ENCODE measurements around the gene KIF5A.
"Not testable (repeated sequence)": the region's sequence is repeated elsewhere in the genome, so short reads cannot be mapped to it uniquely, and the experiment has no call there.

Gene KIF5A

GRCh38 chr12:57549909-57550640, at the start of gene KIF5A:
Gene KIF5A (plus strand): TSS chr12:57550044. CDS start chr12:57550272, 228 bp downstream.
- DNase-seq: no peak
- in situ Hi-C loops (cut with MboI; ENCODE audit: low pct_unique_long_range_greater_than_20kb, low sequenced_read_pairs): no loop called here

- in situ Hi-C loops (cut with MboI; ENCODE audit: low pct_unique_long_range_greater_than_20kb, low sequenced_read_pairs): no loop called here
Measured at GRCh38 chr12:57500213-57500612, 49.6 kb upstream of the KIF5A start.

GRCh38 chr12:57502311-57502969, 47.4 kb upstream of the KIF5A start:
- DNase-seq; in situ Hi-C loops (cut with MboI; ENCODE audit: low pct_unique_long_range_greater_than_20kb, low sequenced_read_pairs): not testable (repeated sequence)

More at GRCh38 chr12:57500213-57500612, 49.6 kb upstream of the KIF5A start:
- DNase-seq: no peak

- in situ Hi-C loops (cut with MboI; ENCODE audit: low pct_unique_long_range_greater_than_20kb, low sequenced_read_pairs): not testable (repeated sequence)
Measured at GRCh38 chr12:57506541-57506940, 43.3 kb upstream of the KIF5A start.

GRCh38 chr12:57507796-57508195, 42.0 kb upstream of the KIF5A start:
- in situ Hi-C loops (cut with MboI; ENCODE audit: low pct_unique_long_range_greater_than_20kb, low sequenced_read_pairs); DNase-seq: not testable (repeated sequence)

More at GRCh38 chr12:57506541-57506940, 43.3 kb upstream of the KIF5A start:
- not testable (repeated sequence) for DNase-seq

- in situ Hi-C loops (cut with MboI; ENCODE audit: low pct_unique_long_range_greater_than_20kb, low sequenced_read_pairs): no loop called here
- DNase-seq: no peak
Measured at GRCh38 chr12:57511161-57511560, 38.7 kb upstream of the KIF5A start.

- in situ Hi-C loops (cut with MboI; ENCODE audit: low pct_unique_long_range_greater_than_20kb, low sequenced_read_pairs): no loop called here
- no peak for DNase-seq
Measured at GRCh38 chr12:57511588-57512325, 38.1 kb upstream of the KIF5A start.

GRCh38 chr12:57512665-57513064, 37.2 kb upstream of the KIF5A start:
- no peak for DNase-seq
- in situ Hi-C loops (cut with MboI; ENCODE audit: low pct_unique_long_range_greater_than_20kb, low sequenced_read_pairs): no loop called here

GRCh38 chr12:57513266-57513665, 36.6 kb upstream of the KIF5A start:
- in situ Hi-C loops (cut with MboI; ENCODE audit: low pct_unique_long_range_greater_than_20kb, low sequenced_read_pairs): no loop called here
- no peak for DNase-seq

GRCh38 chr12:57513677-57514076, 36.2 kb upstream of the KIF5A start:
- DNase-seq; in situ Hi-C loops (cut with MboI; ENCODE audit: low pct_unique_long_range_greater_than_20kb, low sequenced_read_pairs): not testable (repeated sequence)

GRCh38 chr12:57514246-57514645, 35.6 kb upstream of the KIF5A start:
- in situ Hi-C loops (cut with MboI; ENCODE audit: low pct_unique_long_range_greater_than_20kb, low sequenced_read_pairs); DNase-seq: not testable (repeated sequence)

- DNase-seq: no peak
- in situ Hi-C loops (cut with MboI; ENCODE audit: low pct_unique_long_range_greater_than_20kb, low sequenced_read_pairs): no loop called here
Measured at GRCh38 chr12:57514720-57515407, 35.0 kb upstream of the KIF5A start.

- no peak for DNase-seq
- in situ Hi-C loops (cut with MboI; ENCODE audit: low pct_unique_long_range_greater_than_20kb, low sequenced_read_pairs): no loop called here
Measured at GRCh38 chr12:57515408-57515933, 34.4 kb upstream of the KIF5A start.

GRCh38 chr12:57515934-57516541, 33.8 kb upstream of the KIF5A start:
- DNase-seq: no peak
- in situ Hi-C loops (cut with MboI; ENCODE audit: low pct_unique_long_range_greater_than_20kb, low sequenced_read_pairs): no loop called here

GRCh38 chr12:57516617-57517153, 33.2 kb upstream of the KIF5A start:
- DNase-seq: no peak
- in situ Hi-C loops (cut with MboI; ENCODE audit: low pct_unique_long_range_greater_than_20kb, low sequenced_read_pairs): no loop called here

- DNase-seq: no peak
- in situ Hi-C loops (cut with MboI; ENCODE audit: low pct_unique_long_range_greater_than_20kb, low sequenced_read_pairs): no loop called here
Measured at GRCh38 chr12:57517187-57517586, 32.7 kb upstream of the KIF5A start.

- in situ Hi-C loops (cut with MboI; ENCODE audit: low pct_unique_long_range_greater_than_20kb, low sequenced_read_pairs); DNase-seq: not testable (repeated sequence)
Measured at GRCh38 chr12:57517718-57518117, 32.1 kb upstream of the KIF5A start.

- in situ Hi-C loops (cut with MboI; ENCODE audit: low pct_unique_long_range_greater_than_20kb, low sequenced_read_pairs): no loop called here
- DNase-seq: no peak
Measured at GRCh38 chr12:57518176-57518919, 31.5 kb upstream of the KIF5A start.
